NB4 (cell line): Measurements from ENCODE around the gene TEP1.

ENCODE experiments used
- CTCF ChIP-seq: IDR thresholded peaks from one replicate; pipeline ENCODE4 v1.5.1; 2012; ENCODE audit warnings: low read depth, low read length
- MAX ChIP-seq: IDR thresholded peaks from 2 replicates; pipeline ENCODE4 v1.6.1; 2011; ENCODE audit warnings: low read depth, low read length
- MYC ChIP-seq: IDR thresholded peaks from 2 replicates; pipeline ENCODE4 v1.6.1; 2011; ENCODE audit warnings: low read depth, low read length
- POLR2A ChIP-seq: IDR thresholded peaks from 2 replicates; pipeline ENCODE4 v1.6.1; 2011; ENCODE audit warnings: mild to moderate bottlenecking; ENCODE audit not compliant: insufficient read length; ENCODE audit errors: extremely low read depth

GRCh38 chr14:20434701-20435581 is 21.6 kb upstream of the TEP1 start:
- TF ChIP-seq CTCF (no peak), POLR2A (no peak), MAX (no peak), MYC (no peak)
